NCI-H2196 (cell line): ENCODE results near the gene FOXN3.
"Not testable (repeated sequence)": the region's sequence is repeated elsewhere in the genome, so short reads cannot be mapped to it uniquely, and the experiment has no call there.

Experiments
- DNase-seq: peaks from one replicate; lab custom pipeline; 2025; ENCODE audit not compliant: unreplicated experiment; lab: John Stamatoyannopoulos, UW

FOXN3 gene

DNA sequence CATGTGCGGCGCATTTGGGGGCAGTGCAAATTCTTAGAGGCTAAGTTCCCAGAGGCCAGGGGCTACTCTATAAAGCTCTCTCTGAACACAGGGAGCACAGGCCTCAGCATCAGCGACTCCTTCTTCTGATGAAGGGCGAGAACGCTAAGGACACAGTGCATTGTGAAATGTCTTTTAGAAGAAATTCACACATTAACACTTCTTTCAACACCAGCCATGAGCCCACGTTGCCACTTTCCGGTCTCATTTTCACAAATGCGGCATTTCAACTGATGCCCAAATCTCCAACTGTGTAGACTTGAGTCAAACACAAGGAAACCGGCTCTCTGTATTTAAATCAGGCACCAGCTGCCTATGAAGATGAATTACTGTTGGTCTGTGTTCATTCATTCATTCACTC, 162.0 kb downstream of the FOXN3 start:
- DNase-seq: no peak

DNA sequence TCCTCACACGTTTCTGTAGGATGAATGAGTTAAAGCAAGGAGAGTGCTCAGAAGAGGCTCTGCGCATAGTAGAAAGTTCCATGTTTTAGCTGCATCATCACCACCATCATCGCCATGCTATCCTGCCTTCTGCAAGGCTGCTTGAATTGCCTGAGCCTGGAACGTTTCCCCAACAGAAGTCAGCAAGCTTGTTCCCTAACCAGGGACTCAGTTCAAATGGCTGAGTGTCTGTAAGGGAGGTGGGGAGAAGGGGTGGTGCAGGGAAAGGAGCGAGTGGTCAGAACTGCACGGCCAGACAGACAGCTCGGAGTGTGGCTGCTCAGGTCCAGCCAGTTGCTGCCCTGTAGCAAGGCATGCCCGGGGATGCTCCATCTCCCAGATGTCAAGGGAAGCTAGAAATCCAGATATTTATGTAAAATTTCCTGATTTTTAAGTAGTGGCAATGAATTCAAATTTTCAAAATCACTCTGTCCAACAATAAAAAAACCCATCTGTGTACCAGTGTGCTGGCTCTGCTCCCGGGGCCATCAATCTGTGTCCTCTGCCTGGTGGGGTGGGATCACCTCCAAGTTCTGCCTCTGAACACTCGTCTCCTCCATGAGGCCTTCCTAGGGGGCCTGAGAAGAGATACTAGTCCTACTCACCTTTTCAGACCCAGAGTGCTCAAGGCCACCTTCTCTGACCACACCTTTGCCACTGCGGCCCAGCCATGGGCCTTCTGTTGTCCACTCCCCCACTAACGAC, 162.7 kb downstream of the FOXN3 start:
- DNase-seq: no peak

GRCh38 chr14:89252887-89253532, 164.0 kb downstream of the FOXN3 start:
- no peak for DNase-seq

DNA sequence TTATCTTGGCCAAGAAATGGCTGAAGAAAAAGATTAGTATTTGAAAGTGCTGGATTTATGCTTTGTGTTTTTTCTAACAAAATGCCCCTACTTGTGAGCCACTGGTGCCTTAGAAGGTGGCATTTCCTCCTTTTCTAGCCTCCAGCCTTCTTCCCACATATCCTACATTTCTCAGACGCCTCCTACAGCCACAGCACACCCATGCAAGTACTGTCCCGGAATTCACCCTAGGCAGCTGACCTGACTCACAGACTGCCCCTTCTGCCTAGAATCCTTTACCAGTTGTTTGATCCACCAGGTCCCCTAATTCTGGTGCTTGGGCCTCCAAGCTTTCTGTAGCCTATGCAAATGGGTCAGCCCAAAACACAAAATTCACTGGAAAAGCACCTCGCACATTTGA, 166.0 kb downstream of the FOXN3 start:
- no peak for DNase-seq

- DNase-seq: not testable (repeated sequence)
These were observed 166.4 kb downstream of the FOXN3 start for GRCh38 chr14:89250655-89250975.

DNA sequence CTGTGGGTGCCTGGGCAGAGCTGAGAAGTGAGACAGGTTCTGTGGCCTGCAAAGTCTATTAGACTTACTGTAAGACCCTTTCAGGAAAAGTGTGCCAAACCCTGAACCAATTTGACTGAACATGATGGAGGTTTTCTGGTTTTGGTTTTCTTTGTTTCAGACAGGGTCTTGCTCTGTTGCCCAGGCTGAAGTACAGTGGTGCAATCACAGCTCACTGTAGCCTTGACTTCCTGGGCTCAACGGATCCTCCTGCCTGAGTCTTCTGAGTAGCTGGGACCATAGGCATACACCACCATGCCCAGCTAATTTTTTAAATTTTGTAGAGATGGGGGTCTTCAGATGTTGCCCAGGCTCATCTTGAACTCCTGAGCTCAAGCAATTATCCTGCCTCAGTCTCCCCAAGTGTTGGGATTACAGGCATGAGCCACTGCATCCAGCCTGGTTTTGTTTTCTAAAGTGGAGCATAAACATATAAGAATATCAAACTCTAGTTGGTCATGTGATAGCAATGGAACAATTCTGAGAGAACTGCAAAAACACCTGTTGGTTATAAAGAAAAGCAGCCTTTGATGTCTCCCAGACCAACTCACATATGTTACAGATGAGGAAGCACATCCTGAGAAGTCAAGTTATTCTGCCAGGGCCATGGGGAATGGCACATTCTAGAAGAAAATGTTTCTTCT, 166.9 kb downstream of the FOXN3 start:
- no peak for DNase-seq

DNA sequence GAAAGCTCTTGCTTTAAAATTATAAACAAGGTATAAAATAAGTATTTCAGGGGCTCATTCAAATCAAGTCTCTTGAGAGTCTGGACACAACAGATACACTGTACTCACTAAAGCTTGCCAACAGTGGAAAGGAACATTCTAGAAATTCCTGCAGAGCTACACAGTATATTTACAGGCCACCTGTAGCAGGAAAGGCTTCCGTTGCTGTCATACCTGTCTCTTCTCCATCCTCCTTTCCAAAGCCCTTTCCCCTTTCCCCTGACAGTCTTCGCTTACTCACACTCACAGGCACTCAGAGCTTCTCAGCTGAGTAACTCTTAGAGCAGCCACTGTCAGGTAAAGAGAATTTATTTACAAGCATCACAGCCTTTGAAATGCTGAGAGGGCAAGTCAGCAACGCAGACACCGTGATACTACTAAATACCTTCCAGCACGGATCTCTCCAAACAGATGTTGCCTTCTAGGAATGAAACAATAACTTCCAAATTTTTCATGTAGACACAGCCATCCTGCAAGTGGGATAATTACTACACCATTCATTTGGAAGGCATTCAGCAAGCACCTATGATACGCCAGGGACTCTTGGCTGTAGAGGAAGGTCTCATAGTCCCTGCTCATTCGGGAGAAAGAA, 167.9 kb downstream of the FOXN3 start:
- DNase-seq: no peak

- no peak for DNase-seq
These were observed 168.5 kb downstream of the FOXN3 start for GRCh38 chr14:89248411-89249064.

GRCh38 chr14:89247457-89248122, 169.4 kb downstream of the FOXN3 start:
- no peak for DNase-seq

DNA sequence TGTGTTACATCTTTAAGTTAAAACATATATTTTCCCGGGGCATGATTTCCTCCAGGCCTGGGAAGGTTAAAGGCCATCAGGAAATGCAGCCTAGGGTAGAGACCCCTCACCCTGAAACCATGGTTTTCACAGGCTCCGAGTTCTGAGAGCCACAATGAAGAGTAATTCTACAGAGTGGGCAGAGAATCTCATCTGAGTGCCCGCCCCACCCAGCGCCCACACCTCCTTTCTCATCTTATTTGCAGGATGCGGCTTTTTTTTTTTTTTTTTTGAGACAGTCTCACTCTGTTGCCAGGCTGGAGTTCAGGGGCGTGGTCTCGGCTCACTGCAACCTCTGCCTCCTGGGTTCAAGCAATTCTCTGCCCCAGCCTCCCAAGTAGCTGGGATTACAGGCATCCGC, 170.7 kb downstream of the FOXN3 start:
- no peak for DNase-seq

DNA sequence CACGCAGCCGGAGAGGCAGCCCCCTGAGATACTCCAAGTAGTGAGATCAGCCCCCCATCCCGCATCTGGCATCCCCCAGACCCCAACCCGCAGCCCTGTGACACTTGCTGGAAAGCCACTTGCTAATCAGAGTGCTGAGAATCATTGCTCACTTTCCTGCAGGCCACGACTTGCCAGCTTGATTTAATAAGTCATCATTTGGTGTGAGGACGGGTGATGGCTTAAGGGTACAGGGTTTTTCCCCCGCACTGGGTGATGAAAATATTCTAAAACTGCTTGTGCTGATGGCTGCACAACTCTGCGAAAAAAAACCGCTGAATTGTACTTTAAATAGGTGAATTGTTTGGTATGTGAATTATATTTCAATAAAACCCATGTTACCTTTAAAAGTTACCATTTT, 171.2 kb downstream of the FOXN3 start:
- no peak for DNase-seq

DNA sequence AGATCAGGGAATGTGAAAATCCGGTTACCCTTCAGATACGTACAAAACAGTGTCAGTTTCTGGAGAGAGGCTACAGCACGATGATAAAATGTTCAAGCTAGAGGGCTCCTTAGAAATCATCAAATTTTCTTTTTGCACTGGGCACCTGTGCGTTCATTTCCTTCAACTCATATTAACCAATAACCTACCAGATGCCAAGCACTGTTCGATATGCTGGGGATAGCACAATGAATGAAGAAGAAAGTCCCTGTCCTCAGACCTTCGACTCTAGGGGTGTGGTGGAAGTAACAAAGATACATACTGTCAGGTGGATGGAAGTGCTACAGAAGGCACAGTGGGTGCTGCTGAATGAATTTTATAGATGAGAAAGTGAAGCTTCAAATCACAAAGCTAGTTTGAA, 172.3 kb downstream of the FOXN3 start:
- no peak for DNase-seq

DNA sequence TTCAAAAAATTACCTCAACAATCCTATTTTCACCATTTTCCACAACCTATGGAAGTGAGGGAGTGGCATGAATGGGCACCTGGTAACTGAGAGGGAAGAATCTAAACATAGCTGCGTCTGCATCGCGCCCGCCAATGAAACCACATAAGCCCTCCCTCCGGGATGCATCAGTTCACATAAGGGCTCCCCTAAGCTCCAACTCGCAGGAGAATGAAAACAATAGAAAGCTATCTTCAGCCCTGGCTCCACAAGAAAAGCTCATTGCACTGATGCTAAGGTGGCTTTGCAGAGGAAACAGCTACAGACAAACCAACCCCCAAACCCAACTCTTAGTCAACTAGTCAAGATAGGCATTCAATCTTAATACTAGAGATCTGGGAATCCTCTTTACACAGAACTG, 173.3 kb downstream of the FOXN3 start:
- DNase-seq: no peak

DNA sequence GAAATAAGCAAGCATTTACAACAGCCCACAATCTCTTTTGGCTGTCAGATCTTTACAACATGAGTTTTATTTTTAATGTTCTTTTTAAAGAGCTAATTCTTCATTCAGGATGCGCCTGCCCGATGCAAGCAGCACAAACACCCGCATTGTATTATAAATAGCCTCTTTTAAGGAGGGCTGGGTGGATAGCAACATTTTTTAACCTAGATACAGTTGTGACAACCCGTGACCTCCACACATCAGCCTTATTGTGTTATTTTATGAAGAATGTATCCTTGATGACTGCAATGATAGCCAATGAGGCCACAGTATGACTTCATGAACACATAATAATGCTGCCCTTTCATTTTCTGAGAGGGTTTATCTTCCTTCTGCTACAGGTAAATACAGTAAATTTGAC, 173.7 kb downstream of the FOXN3 start:
- DNase-seq: no peak

- DNase-seq: no peak
These were observed 174.3 kb downstream of the FOXN3 start for GRCh38 chr14:89242652-89243279.

DNA sequence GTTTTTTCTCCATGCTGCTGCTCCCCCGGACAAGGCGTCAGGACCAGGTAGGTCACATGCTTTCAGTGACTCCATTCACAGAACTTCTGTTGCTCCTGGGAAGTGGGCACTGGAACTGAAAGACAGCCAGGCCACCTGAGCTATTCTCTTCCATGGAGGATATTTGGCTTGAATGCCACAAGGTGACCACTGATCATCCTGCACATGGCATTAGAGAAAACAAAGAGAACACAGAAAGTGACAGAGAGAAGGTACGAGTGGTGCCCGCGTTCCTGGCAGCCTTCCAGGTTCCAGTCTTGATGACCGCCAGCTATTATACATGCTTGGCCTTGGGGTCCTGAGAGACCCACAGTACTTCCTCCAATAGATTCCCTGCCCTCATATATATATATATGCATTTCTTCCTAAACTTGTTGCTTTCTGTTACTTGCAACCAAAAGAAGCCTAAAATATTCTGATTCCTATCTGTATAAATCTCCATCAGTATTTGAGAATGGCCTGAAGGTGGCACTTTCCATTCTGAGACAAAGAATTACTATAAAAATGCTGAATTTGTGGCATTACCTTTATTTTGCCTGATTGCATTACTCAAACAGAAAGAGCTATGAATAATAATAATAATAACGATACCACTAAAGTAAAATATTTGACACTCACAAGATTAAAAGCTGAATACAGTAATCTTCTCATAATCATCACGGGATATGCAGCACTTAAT, 174.9 kb downstream of the FOXN3 start:
- no peak for DNase-seq

- DNase-seq: no peak
These were observed 175.8 kb downstream of the FOXN3 start for GRCh38 chr14:89241257-89241656.

DNA sequence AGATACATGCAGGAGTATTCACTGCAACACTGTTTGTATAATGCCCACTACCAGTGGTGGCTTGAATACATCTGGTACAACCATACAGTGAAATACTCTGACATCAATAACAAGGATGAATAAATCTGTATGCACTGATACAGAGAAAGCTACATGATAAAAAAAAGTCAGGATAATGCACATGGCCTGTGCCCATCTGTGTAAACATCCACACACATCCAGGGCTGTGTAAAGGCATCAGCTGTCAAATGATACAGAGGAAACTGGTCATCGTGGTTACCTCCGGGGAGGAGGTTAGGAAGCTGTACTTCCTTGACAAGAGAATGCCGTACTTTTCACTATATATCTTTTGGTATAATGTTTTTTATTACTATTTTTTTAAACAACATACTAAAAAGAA, 176.6 kb downstream of the FOXN3 start:
- DNase-seq: no peak

GRCh38 chr14:89239023-89239422, 178.0 kb downstream of the FOXN3 start:
- no peak for DNase-seq
